Lower leg skin (tissue), 4 donors: ENCODE results near the gene PAPPA. TPM values are rescaled to one million over a fixed set of nuclear protein-coding genes. Genes with fewer than 3 reads are reported as not detected.

Experiments
- DNase-seq, 2 donors: peaks; one replicate each; pipeline ENCODE4 v3.0.0-alpha.2; 2019; ENCODE audit warnings: low spot score in 2 of 2
- H3K4me3 ChIP-seq: fragments of 200-600 bp; sonication (generic); 2 replicates; pipeline ENCODE4 v1.5.1; 2017; ENCODE audit warnings: mild to moderate bottlenecking, low read depth; ENCODE audit not compliant: poor library complexity, severe bottlenecking
- CTCF ChIP-seq, 3 donors: fragments of 450-650 bp; IDR thresholded peaks; one replicate each; pipeline ENCODE4 v1.5.1; 2016; ENCODE audit warnings: antibody characterized with exemption in 3 of 3, mild to moderate bottlenecking in 3 of 3, moderate library complexity in 2 of 3
- POLR2A ChIP-seq, 2 donors: fragments of 450-650 bp; IDR thresholded peaks; one replicate each; pipeline ENCODE4 v1.6.1; 2016 to 2017; ENCODE audit warnings: antibody characterized with exemption in 2 of 2, mild to moderate bottlenecking in 1 of 2, moderate library complexity in 1 of 2
- WGBS, 2 donors: methylation state at CpG; one replicate each; pipeline ENCODE4 v1.1.5; 2018; 5-methylcytosine and 5-hydroxymethylcytosine counted together
- intact Hi-C: fragments of 100-400 bp; cut with DNase I; formaldehyde crosslinking; loops from one replicate; pipeline ENCODE4 v1.15.0; 2023; ENCODE audit warnings: low total_unique reads
- total RNA-seq, 4 donors: library from RNA; depleted of rRNA; stranded (reverse); fragments of >200 nt; gene quantifications; one replicate each; pipeline ENCODE4 v1.1.0, GENCODE V29; 2016

PAPPA gene
- total RNA-seq, 4 donors from 2014 or later: 0.64 to 2.2 (median 1.9) TPM

- WGBS, 2 donors: 81 to 87% methylated on average over 3 of the region's 3 CpGs
- intact Hi-C loops: no loop called here
Measured at GRCh38 chr9:116123171-116123570, 30.4 kb upstream of the PAPPA start.

GRCh38 chr9:116124472-116125040 lies 29.0 kb upstream of the PAPPA start:
- TF ChIP-seq CTCF (IDR thresholded peaks at IDR 0.05) (no peak), POLR2A (IDR thresholded peaks at IDR 0.05) (no peak)
- DNase-seq: no peak
- H3K4me3 ChIP-seq: no peak overlapping the region
- 44 to 63% methylated on average over 4 of the region's 4 CpGs for WGBS, 2 donors
- intact Hi-C loops: no loop called here

More at GRCh38 chr9:116123171-116123570, 30.4 kb upstream of the PAPPA start:
- no peak overlapping the region for H3K4me3 ChIP-seq
- DNase-seq: no peak
- no peak for TF ChIP-seq CTCF (IDR thresholded peaks at IDR 0.05)
- no peak for TF ChIP-seq POLR2A (IDR thresholded peaks at IDR 0.05)

- no peak for DNase-seq
- no peak for TF ChIP-seq CTCF (IDR thresholded peaks at IDR 0.05)
- no peak for TF ChIP-seq POLR2A (IDR thresholded peaks at IDR 0.05)
- H3K4me3 ChIP-seq: no peak overlapping the region
- intact Hi-C loops: no loop called here
- WGBS, 2 donors: 27 to 41% methylated on average over 2 of the region's 2 CpGs
Measured at GRCh38 chr9:116133163-116133562, 20.4 kb upstream of the PAPPA start.

DNA sequence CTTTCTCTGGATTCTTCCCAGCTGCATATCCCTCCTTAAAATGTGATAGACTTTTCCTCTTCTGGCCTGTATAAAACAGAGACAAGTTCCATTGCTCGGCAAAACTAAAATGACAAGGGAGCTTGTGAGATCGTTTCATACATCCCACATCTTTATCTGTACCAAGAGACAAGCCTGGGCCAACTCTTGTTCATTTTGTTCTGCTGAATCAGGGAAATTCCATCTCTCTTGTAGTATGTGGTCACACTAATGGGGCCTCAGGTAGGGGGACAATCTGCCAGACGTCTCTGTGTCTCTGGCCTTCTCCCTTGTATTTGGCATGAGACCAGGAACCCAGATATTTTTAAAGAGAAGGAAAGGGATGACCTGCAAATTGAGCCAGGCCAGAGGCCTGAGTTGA lies 18.6 kb upstream of the PAPPA start:
- no peak for DNase-seq
- WGBS, 2 donors: 27 to 35% methylated on average over 3 of the region's 3 CpGs
- TF ChIP-seq CTCF (IDR thresholded peaks at IDR 0.05): no peak
- no peak for TF ChIP-seq POLR2A (IDR thresholded peaks at IDR 0.05)
- H3K4me3 ChIP-seq: no peak overlapping the region
- intact Hi-C loops: no loop called here

- intact Hi-C loops: no loop called here
- no peak overlapping the region for H3K4me3 ChIP-seq
- no peak for DNase-seq
- 76 to 82% methylated on average over 2 of the region's 2 CpGs for WGBS, 2 donors
- TF ChIP-seq POLR2A (IDR thresholded peaks at IDR 0.05): no peak
- no peak for TF ChIP-seq CTCF (IDR thresholded peaks at IDR 0.05)
Measured at GRCh38 chr9:116137010-116137409, 16.6 kb upstream of the PAPPA start.

DNA sequence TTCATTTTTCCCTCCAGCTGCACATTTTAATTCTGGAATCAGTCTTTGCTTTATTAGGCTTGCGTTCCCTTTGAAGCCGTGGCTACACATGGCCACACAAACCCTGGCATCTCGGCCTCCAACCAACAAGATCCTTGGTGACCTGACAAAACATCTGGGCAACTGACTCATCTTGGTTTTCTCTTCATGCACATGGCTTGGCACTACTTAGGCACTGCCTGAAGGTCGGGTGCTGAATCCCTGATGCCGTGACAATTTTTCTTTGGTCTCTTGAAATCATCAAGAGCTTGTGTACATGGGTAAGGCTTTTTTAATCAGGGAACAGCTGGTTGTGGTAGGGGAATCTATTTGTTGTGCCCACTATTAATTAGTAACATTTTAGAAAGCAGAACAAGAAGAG lies 16.0 kb upstream of the PAPPA start:
- no peak for DNase-seq
- TF ChIP-seq CTCF (IDR thresholded peaks at IDR 0.05) (no peak), POLR2A (IDR thresholded peaks at IDR 0.05) (no peak)
- intact Hi-C loops: no loop called here
- 53 to 76% methylated on average over 5 of the region's 5 CpGs for WGBS, 2 donors
- no peak overlapping the region for H3K4me3 ChIP-seq
